ENCODE data around the gene AGPAT3.

- TF ChIP-seq POLR2A (IDR thresholded peaks at IDR 0.05; ENCODE audit: low read length) = no peak
- no peak for TF ChIP-seq GATA1 (IDR thresholded peaks at IDR 0.05; ENCODE audit: low read depth, low read length)
Observed at GRCh38 chr21:43991447-43991991, 126.5 kb downstream of the AGPAT3 start.
